AG10803 (cell line): ENCODE results near the gene PINLYP.

Source experiments
- DNase-seq: peaks from one replicate; pipeline ENCODE4 v3.0.0; 2010; ENCODE audit warnings: low read depth
- H3K4me3 ChIP-seq: 2 replicates; pipeline ENCODE4 v1.5.1; 2011; ENCODE audit warnings: mild to moderate bottlenecking, low read length, control low read depth
- TF ChIP-seq, protein P1 (sequence below): conservative IDR thresholded peaks from 2 replicates; pipeline ENCODE4 v1.5.1; 2011; ENCODE audit warnings: mild to moderate bottlenecking, low read length, control low read depth, inconsistent platforms

Gene PINLYP

DNA sequence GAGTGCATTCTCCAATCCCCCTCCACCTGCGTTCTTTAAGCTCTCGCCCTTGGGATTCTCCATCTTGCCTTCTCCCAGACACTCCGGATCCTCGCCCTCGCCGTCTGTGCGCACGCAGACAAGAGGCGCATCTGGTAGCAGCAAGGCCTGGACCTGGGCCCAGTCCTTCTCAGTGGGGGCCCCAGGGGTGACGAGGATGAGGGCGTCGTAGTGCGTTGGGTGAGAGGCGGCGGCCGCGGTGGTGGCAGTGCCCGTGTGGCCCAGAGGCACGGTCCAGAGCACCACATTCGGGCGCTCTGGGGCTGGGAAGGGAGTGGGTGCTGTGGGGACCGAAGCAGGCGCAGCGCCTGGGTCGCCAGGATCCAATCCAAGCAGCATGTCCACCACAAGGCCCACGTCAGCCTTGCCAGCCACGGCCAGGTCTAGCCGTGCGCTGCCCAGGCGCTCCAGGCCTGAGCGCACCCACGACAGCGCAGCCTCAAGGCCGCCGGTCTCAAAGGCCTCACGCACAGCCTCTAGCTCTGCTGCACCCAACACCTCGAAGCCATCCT lies 17.3 kb downstream of the PINLYP start:
- TF ChIP-seq, protein P1, sequence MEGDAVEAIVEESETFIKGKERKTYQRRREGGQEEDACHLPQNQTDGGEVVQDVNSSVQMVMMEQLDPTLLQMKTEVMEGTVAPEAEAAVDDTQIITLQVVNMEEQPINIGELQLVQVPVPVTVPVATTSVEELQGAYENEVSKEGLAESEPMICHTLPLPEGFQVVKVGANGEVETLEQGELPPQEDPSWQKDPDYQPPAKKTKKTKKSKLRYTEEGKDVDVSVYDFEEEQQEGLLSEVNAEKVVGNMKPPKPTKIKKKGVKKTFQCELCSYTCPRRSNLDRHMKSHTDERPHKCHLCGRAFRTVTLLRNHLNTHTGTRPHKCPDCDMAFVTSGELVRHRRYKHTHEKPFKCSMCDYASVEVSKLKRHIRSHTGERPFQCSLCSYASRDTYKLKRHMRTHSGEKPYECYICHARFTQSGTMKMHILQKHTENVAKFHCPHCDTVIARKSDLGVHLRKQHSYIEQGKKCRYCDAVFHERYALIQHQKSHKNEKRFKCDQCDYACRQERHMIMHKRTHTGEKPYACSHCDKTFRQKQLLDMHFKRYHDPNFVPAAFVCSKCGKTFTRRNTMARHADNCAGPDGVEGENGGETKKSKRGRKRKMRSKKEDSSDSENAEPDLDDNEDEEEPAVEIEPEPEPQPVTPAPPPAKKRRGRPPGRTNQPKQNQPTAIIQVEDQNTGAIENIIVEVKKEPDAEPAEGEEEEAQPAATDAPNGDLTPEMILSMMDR = no peak
- H3K4me3 ChIP-seq = no peak overlapping the region
- DNase-seq = no peak

GRCh38 chr19:43594081-43594697 lies 18.6 kb downstream of the PINLYP start:
- TF ChIP-seq, protein P1 = no peak
- H3K4me3 ChIP-seq = peak overlapping the region; percentile 80
- no peak for DNase-seq

GRCh38 chr19:43594710-43595604 lies 19.4 kb downstream of the PINLYP start:
- peak overlapping the region; percentile 80 for H3K4me3 ChIP-seq
- peak; percentile 51 for DNase-seq
- TF ChIP-seq, protein P1 = peak; percentile 79

- DNase-seq = no peak
- TF ChIP-seq, protein P1 = no peak
- peak overlapping the region; percentile 80 for H3K4me3 ChIP-seq
Observed at GRCh38 chr19:43595605-43595998, 20.0 kb downstream of the PINLYP start.

DNA sequence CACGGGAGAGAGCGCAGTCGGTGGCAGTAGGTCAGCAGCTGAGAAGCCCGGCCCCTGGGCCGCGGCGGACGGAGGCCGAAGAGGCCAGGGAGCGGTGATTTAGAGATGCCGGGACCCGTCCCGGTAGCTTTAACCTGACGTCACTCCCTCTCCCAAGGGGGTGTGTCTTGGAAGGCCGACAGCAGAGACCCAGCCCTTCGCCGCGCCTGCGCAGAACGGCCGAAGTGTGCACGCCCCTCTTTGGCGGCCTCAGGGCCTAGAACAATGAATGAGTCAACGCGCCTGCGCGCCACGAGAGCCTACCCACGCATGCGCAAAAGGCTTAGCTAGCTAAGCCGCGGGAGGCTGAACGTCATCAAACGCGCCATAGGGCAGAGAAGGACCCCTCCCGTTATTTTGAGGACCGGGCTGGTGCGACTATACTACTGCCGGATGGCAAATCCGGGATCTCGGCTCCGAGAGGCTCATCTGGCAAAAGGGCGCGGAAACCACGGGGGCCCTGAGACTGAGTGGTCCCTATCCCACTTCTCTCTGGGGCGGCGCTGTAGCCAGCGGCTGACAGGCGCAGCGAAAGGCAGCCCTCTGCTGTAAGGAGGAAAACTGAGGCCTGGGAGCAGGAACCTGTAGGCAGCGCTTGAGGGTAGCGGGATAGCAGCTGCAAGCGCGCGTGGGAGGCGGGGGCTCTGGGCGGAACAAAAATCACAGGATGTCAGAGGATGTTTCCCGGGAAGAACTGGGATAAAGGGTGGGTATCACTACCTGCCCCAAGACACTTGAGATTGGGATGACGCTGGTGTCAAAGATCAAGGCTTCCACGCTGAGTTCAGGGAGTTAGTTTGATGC lies 20.6 kb downstream of the PINLYP start, which contains the start of the genes IRGQ and ZNF576:
IRGQ (minus strand) TSS at position 136 of the 843 bp plus-strand sequence. CDS start 796 bp downstream, outside the sequence.
ZNF576 (plus strand) TSS at position 597 of the 843 bp plus-strand sequence. CDS start 514 bp downstream, outside the sequence.
- DNase-seq = peak; percentile 98
- H3K4me3 ChIP-seq = peak within 1 kb of the TSS; percentile 92
- TF ChIP-seq, protein P1 = 0 out of 2 replicates have a peak, but pooled peaks have one; percentile 12

DNA sequence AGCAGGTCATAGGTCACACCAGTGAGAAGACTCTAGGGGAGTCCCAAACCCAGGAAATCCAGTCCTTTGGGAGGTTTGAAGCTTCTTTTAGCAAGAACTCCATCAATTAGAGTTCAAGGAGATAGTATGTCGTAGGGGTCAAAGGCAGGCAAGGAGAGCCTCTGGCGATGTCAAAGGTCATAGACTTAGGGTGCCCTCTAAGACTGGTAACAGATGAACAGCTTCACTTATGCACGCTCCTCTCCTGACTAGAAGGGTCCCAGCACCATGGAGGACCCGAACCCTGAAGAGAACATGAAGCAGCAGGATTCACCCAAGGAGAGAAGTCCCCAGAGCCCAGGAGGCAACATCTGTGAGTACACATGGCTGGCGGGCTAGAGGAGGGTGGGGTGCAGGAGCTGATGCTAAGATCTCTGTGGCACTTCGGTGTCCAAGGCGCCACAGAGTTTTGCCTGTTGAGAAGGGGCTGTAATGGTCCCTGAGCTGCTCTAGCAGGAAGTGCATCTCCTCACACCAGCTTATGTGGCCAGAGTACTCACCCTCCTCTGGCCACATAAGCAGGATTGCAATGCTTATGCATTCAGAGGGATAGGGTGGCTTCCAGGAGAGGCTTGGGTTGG lies 21.4 kb downstream of the PINLYP start:
- TF ChIP-seq, protein P1 = no peak
- peak overlapping the region; percentile 92 for H3K4me3 ChIP-seq
- no peak for DNase-seq
